ENCODE measurements around the gene ICA1L. TPM values are rescaled to one million over a fixed set of nuclear protein-coding genes. Genes with fewer than 3 reads are reported as not detected.
A peak's percentile ranks its signal among the peaks of the same experiment; 100 is the strongest.
"Not testable (repeated sequence)": the region's sequence is repeated elsewhere in the genome, so short reads cannot be mapped to it uniquely, and the experiment has no call there.

Gene ICA1L
- total RNA-seq, 1 experiment from 2014 or later, result 4.1 TPM

DNA sequence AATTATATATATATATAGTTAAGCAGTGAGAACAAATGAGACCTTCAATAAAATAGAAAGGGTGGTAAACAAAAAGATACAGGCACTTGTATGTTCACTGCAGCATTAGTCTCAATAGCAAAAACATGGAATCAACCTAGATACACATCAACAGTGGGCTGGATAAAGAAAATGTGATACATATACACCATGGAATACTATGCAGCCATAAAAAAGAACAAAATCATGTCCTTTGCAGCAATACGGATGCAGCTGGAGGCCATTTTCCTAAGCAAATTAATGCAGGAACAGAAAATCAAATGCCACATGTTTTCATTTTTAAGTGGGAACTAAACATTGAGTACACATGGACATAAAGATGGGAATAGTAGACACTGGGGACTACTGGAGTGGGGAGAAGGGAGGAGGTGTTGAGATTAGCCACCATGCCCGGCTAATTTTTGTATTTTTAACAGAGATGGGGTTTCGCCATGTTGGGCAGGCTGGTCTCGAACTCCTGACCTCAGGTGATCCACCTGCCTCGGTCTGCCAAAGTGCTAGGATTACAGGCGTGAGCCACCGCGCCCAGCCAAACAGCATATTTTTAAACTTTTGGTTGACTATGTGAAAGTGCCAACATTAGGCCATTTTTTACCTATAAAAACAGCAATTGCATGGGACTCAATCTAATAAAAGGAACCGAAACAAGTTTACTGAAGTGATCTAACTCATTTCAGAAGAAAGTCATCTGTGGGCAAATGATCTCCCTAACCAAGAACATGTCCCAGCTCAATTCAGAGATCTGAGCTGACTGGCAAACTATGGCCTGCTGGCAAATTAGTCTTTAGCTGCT lies 23.7 kb downstream of the ICA1L start:
- no peak for DNase-seq (ENCODE audit: low spot score)

- DNase-seq (ENCODE audit: low spot score), result no peak
Observed at GRCh38 chr2:202844656-202845055, 26.9 kb downstream of the ICA1L start.

DNA sequence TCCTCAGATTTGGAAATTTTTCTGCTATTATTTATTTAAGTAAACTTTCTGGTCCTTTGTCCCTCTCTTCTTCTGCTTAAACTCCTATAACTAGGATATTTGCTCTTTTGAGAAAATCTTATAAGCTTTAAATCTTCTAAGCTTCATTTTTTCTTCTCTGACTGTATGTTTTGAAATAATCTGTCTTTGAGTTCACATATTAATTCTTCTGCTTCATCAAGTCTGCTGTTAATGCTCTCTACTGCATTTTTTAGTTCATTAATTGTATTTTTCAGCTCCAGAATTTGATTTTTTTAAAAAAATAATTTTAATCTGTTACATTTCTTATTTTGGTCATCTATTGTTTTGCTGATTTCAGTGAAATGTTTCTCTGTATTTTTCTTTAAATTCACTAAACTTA lies 28.9 kb downstream of the ICA1L start:
- DNase-seq (ENCODE audit: low spot score), result no peak

GRCh38 chr2:202841090-202841867 lies 30.3 kb downstream of the ICA1L start:
- no peak for DNase-seq (ENCODE audit: low spot score)

GRCh38 chr2:202831242-202832220 lies 40.0 kb downstream of the ICA1L start:
- DNase-seq (ENCODE audit: low spot score), result peak; percentile 77

DNA sequence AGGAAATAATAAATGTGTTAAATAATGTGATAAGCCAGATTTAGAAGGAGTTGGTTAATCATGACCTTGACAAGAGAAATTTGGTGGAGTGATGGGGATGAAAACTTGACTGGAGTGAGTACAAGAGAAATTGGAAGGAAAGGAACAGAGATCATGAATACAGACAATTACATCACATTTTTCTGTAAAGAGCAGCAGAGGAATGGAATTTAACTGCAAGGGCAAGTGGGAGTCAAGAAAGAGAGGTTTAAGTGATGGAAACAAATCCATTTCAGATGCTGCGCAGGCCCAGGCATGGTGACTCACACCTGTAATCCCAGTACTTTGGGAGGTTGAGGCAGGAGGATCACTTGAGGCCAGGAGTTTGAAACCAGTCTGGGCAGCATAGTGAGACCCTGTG lies 46.7 kb downstream of the ICA1L start:
- DNase-seq (ENCODE audit: low spot score), result no peak

DNA sequence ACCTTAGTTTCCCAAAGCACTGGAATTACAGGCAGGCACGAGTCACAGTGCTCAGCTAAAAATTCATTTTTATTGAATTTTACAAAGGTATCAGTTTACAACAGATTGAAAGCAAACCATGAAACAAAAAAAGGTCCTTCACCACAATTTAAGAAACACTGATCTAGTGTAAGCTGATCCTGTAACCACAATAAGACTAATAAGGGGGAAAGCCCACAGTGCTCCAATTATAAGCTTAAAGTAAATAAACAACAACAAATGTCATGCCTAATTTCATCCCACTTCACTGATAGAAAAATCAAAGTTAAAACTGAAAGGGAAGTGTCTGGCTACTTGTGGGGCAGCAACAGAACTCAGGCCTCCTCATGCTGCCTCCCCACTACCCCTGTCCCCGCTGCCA lies 49.2 kb downstream of the ICA1L start:
- DNase-seq (ENCODE audit: low spot score), result peak; percentile 11

DNA sequence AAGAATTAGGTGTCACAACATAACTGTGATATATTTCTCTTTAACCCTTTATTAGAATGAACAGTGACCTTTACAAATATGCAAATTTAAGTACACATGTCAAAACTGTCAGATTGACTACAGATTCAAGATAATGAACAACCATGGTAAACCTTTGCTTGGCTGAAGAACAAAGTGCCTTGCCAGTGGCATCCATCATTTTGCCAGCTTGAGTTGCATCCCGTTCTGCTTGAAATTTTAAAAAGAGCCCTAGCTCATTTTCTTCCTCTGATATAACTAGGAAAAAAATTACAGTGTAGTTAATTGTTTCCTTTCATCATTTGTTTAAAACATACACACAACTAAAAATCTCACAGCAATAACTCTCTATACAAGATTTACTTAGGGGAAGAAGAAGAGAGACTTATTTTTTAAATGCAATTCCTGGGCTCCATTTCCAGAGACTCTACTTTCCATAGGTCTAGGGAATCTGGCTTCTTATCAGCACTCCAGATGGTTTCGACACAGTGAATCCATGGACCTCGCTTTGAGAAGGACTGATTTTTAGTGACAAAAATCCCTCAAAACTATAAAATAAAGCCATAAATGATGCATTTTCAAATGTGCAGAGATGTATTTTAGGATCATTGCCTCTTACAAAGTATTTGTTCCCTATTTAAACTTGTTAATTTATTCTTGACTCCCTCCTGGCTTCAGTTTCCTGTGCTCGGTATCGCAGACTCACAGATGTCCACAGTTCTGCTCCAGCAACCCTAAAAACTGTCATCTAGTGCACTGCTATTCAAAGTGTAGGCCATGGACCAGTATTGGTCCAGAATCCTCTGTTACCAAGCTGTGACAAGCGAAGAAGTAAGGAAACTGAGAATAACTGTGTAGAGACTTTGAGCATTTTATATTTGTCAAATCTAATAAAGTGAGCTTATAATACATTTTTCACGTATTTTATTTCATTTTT lies 50.1 kb downstream of the ICA1L start:
- no peak for DNase-seq (ENCODE audit: low spot score)

- no peak for DNase-seq (ENCODE audit: low spot score)
Observed at GRCh38 chr2:202818321-202818720, 53.2 kb downstream of the ICA1L start.

DNA sequence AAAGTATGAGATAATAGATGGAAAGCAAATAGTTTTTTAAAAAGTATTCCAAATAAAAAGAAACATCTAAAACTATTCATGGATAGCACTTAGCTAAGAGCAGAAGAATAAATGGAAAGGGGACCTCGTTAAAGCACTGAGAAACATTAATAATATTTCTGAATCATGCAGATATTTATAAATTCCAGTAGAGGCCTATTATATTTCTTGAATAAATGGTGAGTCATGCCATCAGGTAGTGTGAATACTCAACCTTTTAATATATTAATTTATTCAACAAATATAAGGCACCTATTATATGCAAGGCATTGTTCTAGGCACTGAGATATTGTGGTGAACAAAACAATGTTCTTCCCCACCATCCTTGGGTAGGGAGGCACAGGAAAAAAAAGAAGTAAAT lies 53.8 kb downstream of the ICA1L start:
- DNase-seq (ENCODE audit: low spot score), result no peak

- DNase-seq (ENCODE audit: low spot score), result no peak
Observed at GRCh38 chr2:202815548-202816360, 55.8 kb downstream of the ICA1L start.

DNA sequence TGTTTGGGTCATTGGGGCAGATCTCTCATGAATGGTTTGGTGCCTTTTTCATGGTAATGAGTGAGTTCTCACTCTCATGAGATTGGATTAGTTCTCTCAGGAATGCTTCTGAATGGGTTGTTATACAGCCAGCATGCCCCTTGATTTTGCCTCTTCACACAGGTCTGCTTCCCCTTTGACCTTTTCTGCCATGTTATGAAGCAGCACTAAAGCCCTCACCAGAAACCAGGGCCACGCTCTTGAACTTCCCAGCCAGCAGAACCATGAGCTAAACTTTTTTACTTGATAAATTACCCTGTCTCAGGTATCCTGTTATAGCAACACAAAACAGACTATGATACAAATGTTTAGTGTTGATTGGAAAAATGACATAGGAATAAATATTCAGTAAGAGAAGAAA lies 57.3 kb downstream of the ICA1L start:
- no peak for DNase-seq (ENCODE audit: low spot score)

- no peak for DNase-seq (ENCODE audit: low spot score)
Observed at GRCh38 chr2:202813387-202813786, 58.2 kb downstream of the ICA1L start.

DNA sequence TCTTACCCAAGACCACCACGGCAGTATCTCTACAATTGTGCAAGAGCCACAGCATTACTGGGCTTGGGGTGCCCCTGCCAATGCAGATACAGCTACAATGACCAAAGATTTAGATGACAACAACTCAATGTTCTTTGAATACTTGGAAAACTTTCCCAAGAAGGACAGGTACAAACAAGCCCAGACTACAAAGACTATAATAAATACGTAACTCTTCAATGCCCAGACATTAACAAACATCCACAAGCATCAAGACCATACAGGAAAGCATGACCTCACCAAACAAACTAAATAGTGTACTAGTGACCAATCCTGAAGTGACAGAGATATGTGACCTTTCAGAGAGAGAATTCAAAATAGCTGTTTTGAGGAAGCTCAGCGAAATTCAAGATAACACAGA lies 62.8 kb downstream of the ICA1L start:
- no peak for DNase-seq (ENCODE audit: low spot score)

GRCh38 chr2:202807431-202808138 lies 64.0 kb downstream of the ICA1L start:
- DNase-seq (ENCODE audit: low spot score), result peak; percentile 94

- not testable (repeated sequence) for DNase-seq (ENCODE audit: low spot score)
Observed at GRCh38 chr2:202805911-202806310, 65.7 kb downstream of the ICA1L start.

GRCh38 chr2:202797944-202798343 lies 73.6 kb downstream of the ICA1L start:
- no peak for DNase-seq (ENCODE audit: low spot score)

GRCh38 chr2:202790676-202791075 lies 80.9 kb downstream of the ICA1L start:
- no peak for DNase-seq (ENCODE audit: low spot score)

DNA sequence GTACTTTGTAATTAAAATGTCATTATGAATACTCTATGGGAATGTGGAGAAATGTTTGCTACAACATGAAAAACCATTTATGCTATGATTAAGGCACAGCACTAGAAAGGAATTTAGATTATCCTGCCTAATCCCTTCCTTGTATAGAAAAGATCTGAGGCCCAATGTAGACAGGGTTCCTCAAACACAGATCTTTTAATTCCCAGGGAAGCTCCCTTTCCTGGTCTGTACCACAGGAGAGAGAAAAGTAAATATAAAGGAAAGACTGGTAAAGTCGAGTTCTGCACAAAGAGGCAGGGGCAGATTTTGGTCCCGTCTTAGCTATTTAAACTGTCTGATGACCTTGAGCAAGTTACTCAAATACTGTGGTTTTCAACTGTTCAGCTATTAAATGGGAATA lies 84.7 kb downstream of the ICA1L start:
- no peak for DNase-seq (ENCODE audit: low spot score)

Measured in H4 (cell line).